ENCODE results near the gene NETO1.

- TF ChIP-seq POLR2A (IDR thresholded peaks at IDR 0.05; ENCODE audit: low read depth, low read length) (no peak), PAX5 (IDR thresholded peaks at IDR 0.05; ENCODE audit: insufficient read depth, low read length, severe bottlenecking) (no peak), TAF1 (IDR thresholded peaks at IDR 0.05; ENCODE audit: low read depth, low read length) (no peak)
These were observed 8.7 kb downstream of the NETO1 start for GRCh38 chr18:72859088-72859487.

Data from GM12891 (cell line).